NB4 (cell line): ENCODE data around the gene MTR.

Source experiments
- CTCF ChIP-seq: IDR thresholded peaks from one replicate; pipeline ENCODE4 v1.5.1; 2012; ENCODE audit warnings: low read depth, low read length
- MAX ChIP-seq: IDR thresholded peaks from 2 replicates; pipeline ENCODE4 v1.6.1; 2011; ENCODE audit warnings: low read depth, low read length
- POLR2A ChIP-seq: IDR thresholded peaks from 2 replicates; pipeline ENCODE4 v1.6.1; 2011; ENCODE audit warnings: mild to moderate bottlenecking; ENCODE audit not compliant: insufficient read length; ENCODE audit errors: extremely low read depth

GRCh38 chr1:236870721-236871120 lies 75.6 kb downstream of the MTR start:
- TF ChIP-seq CTCF (no peak), MAX (0 out of 2 replicates have a peak, but pooled peaks have one; percentile 19), POLR2A (no peak)
